IMR-90 (cell line): Measurements from ENCODE around the gene INTS15. TPM values are rescaled to one million over a fixed set of nuclear protein-coding genes. Genes with fewer than 3 reads are reported as not detected.

Experiments
- ATAC-seq: fragments of 200-7000 bp; cut with Tn5 transposase; 2 replicates; pipeline ENCODE4 v1.9.1; 2020; ENCODE audit warnings: low read depth, mild to moderate bottlenecking, moderate library complexity
- BruUV-seq: library from RNA; stranded (reverse); fragments of 400-500 nt; replicated peaks from 2 replicates; lab custom pipeline; 2021; lab: Mats Ljungman, UMichigan
- CTCF ChIA-PET: fragments of 300-600 bp; formaldehyde crosslinking; extraction: SDS; loops from one replicate; lab custom pipeline; 2021; ENCODE audit warnings: antibody characterized with exemption; lab: Yijun Ruan, JAX
- POLR2A ChIA-PET: fragments of 300-600 bp; sonication (Branson Sonifier 250); formaldehyde crosslinking; loops from one replicate; lab custom pipeline; 2022; ENCODE audit warnings: antibody characterized with exemption; ENCODE audit not compliant: unreplicated experiment; lab: Charles Lee
- DNase-seq: peaks from one replicate; pipeline ENCODE4 v3.0.0; 2013
- H2AFZ ChIP-seq: replicated peaks from 2 replicates; pipeline ENCODE3; 2013; ENCODE audit warnings: low read length, mild to moderate bottlenecking; ENCODE audit not compliant: poor library complexity
- H2AK5ac ChIP-seq: 2 replicates; pipeline ENCODE4 v1.6.1; 2013; ENCODE audit warnings: low read depth, low read length, inconsistent platforms
- H2AK9ac ChIP-seq: replicated peaks from 2 replicates; pipeline ENCODE3; 2013; ENCODE audit warnings: mild to moderate bottlenecking, low read depth, low read length, moderate library complexity; ENCODE audit not compliant: poor library complexity
- H2BK120ac ChIP-seq: 2 replicates; pipeline ENCODE4 v1.6.1; 2013; ENCODE audit warnings: low read depth, low read length, inconsistent platforms
- H2BK15ac ChIP-seq: 3 replicates; pipeline ENCODE4 v1.6.1; 2013; ENCODE audit warnings: low read depth, low read length, inconsistent platforms
- H2BK20ac ChIP-seq: 2 replicates; pipeline ENCODE4 v1.6.1; 2013; ENCODE audit warnings: low read depth, mild to moderate bottlenecking, inconsistent platforms, low read length, moderate library complexity
- H2BK5ac ChIP-seq: 2 replicates; pipeline ENCODE4 v1.6.1; 2013; ENCODE audit warnings: mild to moderate bottlenecking, low read depth, low read length, inconsistent platforms; ENCODE audit not compliant: poor library complexity, severe bottlenecking
- H3K14ac ChIP-seq: replicated peaks from 2 replicates; pipeline ENCODE4 v1.6.1; 2013; ENCODE audit warnings: low read depth, low read length, inconsistent platforms
- H3K18ac ChIP-seq: 2 replicates; pipeline ENCODE4 v1.6.1; 2013; ENCODE audit warnings: low read depth, low read length, control low read depth
- H3K23ac ChIP-seq: 2 replicates; pipeline ENCODE4 v1.6.1; 2013; ENCODE audit warnings: low read depth, low read length, inconsistent platforms
- H3K27ac ChIP-seq: 2 replicates; pipeline ENCODE4 v1.5.1; 2013; ENCODE audit warnings: mild to moderate bottlenecking, control low read depth, low read length; ENCODE audit not compliant: insufficient read depth
- H3K27me3 ChIP-seq: 2 replicates; pipeline ENCODE4 v1.6.1; 2013; ENCODE audit warnings: low read length; ENCODE audit not compliant: control insufficient read depth, insufficient read depth
- H3K36me3 ChIP-seq: 2 replicates; pipeline ENCODE4 v1.6.1; 2013; ENCODE audit warnings: low read length, mixed read lengths; ENCODE audit not compliant: control insufficient read depth, insufficient read depth
- H3K4ac ChIP-seq: 2 replicates; pipeline ENCODE4 v1.6.1; 2013; ENCODE audit warnings: low read depth, low read length, inconsistent platforms
- H3K4me1 ChIP-seq: 2 replicates; pipeline ENCODE4 v1.6.1; 2013; ENCODE audit warnings: low read length, mixed read lengths; ENCODE audit not compliant: control insufficient read depth, insufficient read depth
- H3K4me2 ChIP-seq: 2 replicates; pipeline ENCODE4 v1.6.1; 2013; ENCODE audit warnings: low read depth, mild to moderate bottlenecking, control low read depth, low read length, moderate library complexity
- H3K4me3 ChIP-seq: 2 replicates; pipeline ENCODE4 v1.5.1; 2013; ENCODE audit warnings: low read depth, mild to moderate bottlenecking, control low read depth, low read length, moderate library complexity; ENCODE audit not compliant: insufficient read depth
- H3K56ac ChIP-seq: 2 replicates; pipeline ENCODE4 v1.6.1; 2013; ENCODE audit warnings: low read length, inconsistent platforms; ENCODE audit not compliant: insufficient read depth; ENCODE audit errors: extremely low read depth
- H3K79me1 ChIP-seq, 2 experiments: 2 replicates each; pipeline ENCODE4 v1.6.1; 2013; ENCODE audit warnings: low read length in 2 of 2, inconsistent platforms in 1 of 2, low read depth in 1 of 2
- H3K9ac ChIP-seq: 2 replicates; pipeline ENCODE4 v1.6.1; 2013; ENCODE audit warnings: low read depth, low read length, control low read depth
- H3K9me1 ChIP-seq: 2 replicates; pipeline ENCODE4 v1.6.1; 2013; ENCODE audit warnings: low read length, inconsistent platforms; ENCODE audit not compliant: insufficient read depth
- H3K9me3 ChIP-seq: 2 replicates; pipeline ENCODE4 v1.6.1; 2013; ENCODE audit warnings: low read length; ENCODE audit not compliant: control insufficient read depth, insufficient read depth
- H4K20me1 ChIP-seq: 2 replicates; pipeline ENCODE4 v1.6.1; 2013; ENCODE audit warnings: low read length, inconsistent platforms; ENCODE audit not compliant: insufficient read depth
- H4K5ac ChIP-seq: 2 replicates; pipeline ENCODE4 v1.6.1; 2013; ENCODE audit warnings: mild to moderate bottlenecking, low read depth, low read length, control low read depth
- H4K8ac ChIP-seq, 2 experiments: 2 replicates each; pipeline ENCODE4 v1.6.1; 2013; ENCODE audit warnings: low read depth in 2 of 2, low read length in 2 of 2, control low read depth in 1 of 2, inconsistent platforms in 1 of 2
- H4K91ac ChIP-seq: 2 replicates; pipeline ENCODE4 v1.6.1; 2013; ENCODE audit warnings: low read depth, low read length, inconsistent platforms; ENCODE audit not compliant: insufficient read depth
- BHLHE40 ChIP-seq: fragments of 150-350 bp; IDR thresholded peaks from 2 replicates; pipeline ENCODE4 v1.6.1; 2016; ENCODE audit warnings: mild to moderate bottlenecking, low read depth, low read length
- CEBPB ChIP-seq: IDR thresholded peaks from 2 replicates; pipeline ENCODE4 v1.6.1; 2012; ENCODE audit warnings: low read depth, low read length, improper control_type of control experiment
- CHD1 ChIP-seq: IDR thresholded peaks from 2 replicates; pipeline ENCODE4 v1.6.1; 2012; ENCODE audit warnings: low read depth, low read length, improper control_type of control experiment
- FOS ChIP-seq: fragments of 150-350 bp; IDR thresholded peaks from 2 replicates; pipeline ENCODE4 v1.6.1; 2016; ENCODE audit warnings: low read depth, low read length
- MAFK ChIP-seq: IDR thresholded peaks from 2 replicates; pipeline ENCODE4 v1.6.1; 2012; ENCODE audit warnings: low read depth, low read length, improper control_type of control experiment
- MAZ ChIP-seq: IDR thresholded peaks from 2 replicates; pipeline ENCODE4 v1.6.1; 2012; ENCODE audit warnings: low read depth, mild to moderate bottlenecking, low read length, improper control_type of control experiment, moderate library complexity, borderline replicate concordance
- MXI1 ChIP-seq: IDR thresholded peaks from 2 replicates; pipeline ENCODE4 v1.6.1; 2012; ENCODE audit warnings: low read depth, mild to moderate bottlenecking, low read length, moderate library complexity, borderline replicate concordance
- NFE2L2 ChIP-seq: fragments of 150-350 bp; IDR thresholded peaks from 2 replicates; pipeline ENCODE4 v1.6.1; 2016; ENCODE audit warnings: low read depth, mild to moderate bottlenecking, low read length
- POLR2A ChIP-seq: IDR thresholded peaks from 2 replicates; pipeline ENCODE4 v1.6.1; 2012; ENCODE audit warnings: mild to moderate bottlenecking, low read depth, low read length
- RAD21 ChIP-seq: IDR thresholded peaks from 2 replicates; pipeline ENCODE4 v1.6.1; 2012; ENCODE audit warnings: low read length, improper control_type of control experiment
- RCOR1 ChIP-seq: IDR thresholded peaks from 2 replicates; pipeline ENCODE4 v1.6.1; 2012; ENCODE audit warnings: mild to moderate bottlenecking, low read length, improper control_type of control experiment; ENCODE audit not compliant: insufficient replicate concordance
- RFX5 ChIP-seq: IDR thresholded peaks from 2 replicates; pipeline ENCODE4 v1.8.0; 2012; ENCODE audit warnings: low read depth, mild to moderate bottlenecking, low read length, moderate library complexity
- SMC3 ChIP-seq: fragments of 150-350 bp; IDR thresholded peaks from 2 replicates; pipeline ENCODE4 v1.6.1; 2016; ENCODE audit warnings: low read depth, mild to moderate bottlenecking, antibody characterized with exemption, low read length, moderate library complexity
- USF2 ChIP-seq: fragments of 150-350 bp; IDR thresholded peaks from 2 replicates; pipeline ENCODE4 v1.6.1; 2017; ENCODE audit warnings: mild to moderate bottlenecking, antibody characterized with exemption, low read length, low read depth
- WGBS, 2 experiments: methylation state at CpG; one replicate each; pipeline versions ENCODE4 v1.1.5 to v1.1.7; 2013; ENCODE audit warnings: missing lambda C conversion rate in 2 of 2; ENCODE audit not compliant: insufficient read length in 1 of 2; ENCODE audit errors: extremely low coverage in 2 of 2; 5-methylcytosine and 5-hydroxymethylcytosine counted together
- dilution Hi-C: fragments of 300-500 bp; cut with HindIII; formaldehyde crosslinking; loops from one replicate; pipeline ENCODE4 v1.14.3; 2018; ENCODE audit warnings: low sequenced_read_pairs; ENCODE audit not compliant: unreplicated experiment
- in situ Hi-C: fragments of 300-500 bp; cut with MboI; formaldehyde crosslinking; loops from 3 replicates; pipeline ENCODE4 v1.14.3; 2019; ENCODE audit warnings: low sequenced_read_pairs, inconsistent platforms, mixed read lengths
- intact Hi-C: fragments of 100-400 bp; cut with micrococcal nuclease; formaldehyde crosslinking; loops from 2 replicates; pipeline ENCODE4 v1.10.0; 2022
- polyA plus RNA-seq, 3 experiments: library from polyadenylated mRNA; depleted of rRNA; stranded (reverse); fragments of >200 nt; gene quantifications; 2 replicates each; pipeline ENCODE4 v1.2.3, GENCODE V29; 2012; ENCODE audit warnings: low replicate concordance in 1 of 3
- total RNA-seq: library from RNA; depleted of rRNA; stranded (reverse); fragments of >200 nt; gene quantifications from 2 replicates; pipeline ENCODE4 v1.2.3, GENCODE V29; 2012
- TF ChIP-seq, protein P1 (sequence below): conservative IDR thresholded peaks from 2 replicates; pipeline ENCODE4 v1.5.1; 2012; ENCODE audit warnings: mild to moderate bottlenecking, low read depth, low read length, improper control_type of control experiment
- TF ChIP-seq, protein P2 (sequence below): fragments of 150-350 bp; IDR thresholded peaks from 2 replicates; pipeline ENCODE4 v1.6.1; 2016; ENCODE audit warnings: low read depth, mild to moderate bottlenecking, low read length, moderate library complexity, borderline replicate concordance

The INTS15 gene
- total and polyA plus RNA-seq, 2 of the 4 experiments (the other 2 are of a cell fraction): 7.0 to 20.8 TPM

DNA sequence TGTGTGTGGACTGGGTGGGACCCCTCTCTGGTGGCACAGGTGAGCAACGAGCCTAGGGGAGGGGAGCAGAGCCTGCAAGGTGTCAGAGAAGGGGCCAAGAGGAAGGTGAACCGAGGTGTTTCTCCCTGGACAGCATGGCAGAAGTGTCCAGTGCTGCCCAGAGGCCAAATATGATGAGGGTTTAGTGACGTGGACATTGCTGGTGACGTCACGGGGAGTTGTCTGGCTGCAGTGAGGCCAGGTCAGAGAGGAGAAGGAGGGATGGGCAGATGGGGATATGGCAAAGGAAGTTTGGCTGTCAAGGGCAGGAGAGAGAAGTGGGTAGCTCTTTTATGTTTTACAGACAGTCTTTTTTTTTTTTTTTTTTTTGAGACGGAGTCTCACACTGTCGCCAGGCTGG, 23.0 kb downstream of the INTS15 start:
- Histone ChIP-seq H3K4me1 (peaks cover 3% of the 10 kb centered on the region; the same call in 1 of the 2 replicates), H2BK20ac (no peak overlapping the region), H3K36me3 (peaks cover 5% of the 10 kb centered on the region; the same call in 1 of the 2 replicates), H3K18ac (no peak overlapping the region), H3K4me3 (no peak overlapping the region), H3K4me2 (no peak overlapping the region), H2BK120ac (no peak overlapping the region), H3K9me3 (no peaks in the 10 kb centered on the region), H4K5ac (no peak overlapping the region), H3K4ac (no peak overlapping the region), H4K20me1 (no peaks in the 10 kb centered on the region), H3K27me3 (peaks cover 6% of the 10 kb centered on the region; the same call in 1 of the 2 replicates), H2AK5ac (no peak overlapping the region), H2AFZ (no peak overlapping the region), H4K8ac (no peak overlapping the region), H4K91ac (no peak overlapping the region), H3K9me1 (no peaks in the 10 kb centered on the region), H2BK5ac (no peak overlapping the region), H3K23ac (no peak overlapping the region), H2AK9ac (no peak overlapping the region), H3K27ac (no peak overlapping the region), H3K79me1 (no peaks in the 10 kb centered on the region), H2BK15ac (no peak overlapping the region), H3K14ac (no peak overlapping the region), H3K56ac (no peak overlapping the region), H3K9ac (no peak overlapping the region)
- WGBS, 2 experiments: 40% methylated on average over 1 of the region's 7 CpGs; no CpG with 5 or more reads in 1 of the 2 experiments
- no TSS peak for BruUV-seq
- ChIA-PET CTCF (no interaction called here), POLR2A (no interaction called here)
- intact Hi-C loops (no loop called here), in situ Hi-C loops (no loop called here), dilution Hi-C loops (no loop called here)
- no peak for ATAC-seq
- DNase-seq: no peak
- TF ChIP-seq MAFK: no peak
- no peak for TF ChIP-seq FOS
- TF ChIP-seq CHD1: no peak
- TF ChIP-seq, protein P1, sequence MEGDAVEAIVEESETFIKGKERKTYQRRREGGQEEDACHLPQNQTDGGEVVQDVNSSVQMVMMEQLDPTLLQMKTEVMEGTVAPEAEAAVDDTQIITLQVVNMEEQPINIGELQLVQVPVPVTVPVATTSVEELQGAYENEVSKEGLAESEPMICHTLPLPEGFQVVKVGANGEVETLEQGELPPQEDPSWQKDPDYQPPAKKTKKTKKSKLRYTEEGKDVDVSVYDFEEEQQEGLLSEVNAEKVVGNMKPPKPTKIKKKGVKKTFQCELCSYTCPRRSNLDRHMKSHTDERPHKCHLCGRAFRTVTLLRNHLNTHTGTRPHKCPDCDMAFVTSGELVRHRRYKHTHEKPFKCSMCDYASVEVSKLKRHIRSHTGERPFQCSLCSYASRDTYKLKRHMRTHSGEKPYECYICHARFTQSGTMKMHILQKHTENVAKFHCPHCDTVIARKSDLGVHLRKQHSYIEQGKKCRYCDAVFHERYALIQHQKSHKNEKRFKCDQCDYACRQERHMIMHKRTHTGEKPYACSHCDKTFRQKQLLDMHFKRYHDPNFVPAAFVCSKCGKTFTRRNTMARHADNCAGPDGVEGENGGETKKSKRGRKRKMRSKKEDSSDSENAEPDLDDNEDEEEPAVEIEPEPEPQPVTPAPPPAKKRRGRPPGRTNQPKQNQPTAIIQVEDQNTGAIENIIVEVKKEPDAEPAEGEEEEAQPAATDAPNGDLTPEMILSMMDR: no peak
- no peak for TF ChIP-seq MAZ
- no peak for TF ChIP-seq RFX5
- TF ChIP-seq RAD21: no peak
- no peak for TF ChIP-seq RCOR1
- no peak for TF ChIP-seq NFE2L2
- TF ChIP-seq MXI1: no peak
- no peak for TF ChIP-seq SMC3
- no peak for TF ChIP-seq POLR2A
- no peak for TF ChIP-seq CEBPB
- no peak for TF ChIP-seq USF2
- TF ChIP-seq, protein P2, sequence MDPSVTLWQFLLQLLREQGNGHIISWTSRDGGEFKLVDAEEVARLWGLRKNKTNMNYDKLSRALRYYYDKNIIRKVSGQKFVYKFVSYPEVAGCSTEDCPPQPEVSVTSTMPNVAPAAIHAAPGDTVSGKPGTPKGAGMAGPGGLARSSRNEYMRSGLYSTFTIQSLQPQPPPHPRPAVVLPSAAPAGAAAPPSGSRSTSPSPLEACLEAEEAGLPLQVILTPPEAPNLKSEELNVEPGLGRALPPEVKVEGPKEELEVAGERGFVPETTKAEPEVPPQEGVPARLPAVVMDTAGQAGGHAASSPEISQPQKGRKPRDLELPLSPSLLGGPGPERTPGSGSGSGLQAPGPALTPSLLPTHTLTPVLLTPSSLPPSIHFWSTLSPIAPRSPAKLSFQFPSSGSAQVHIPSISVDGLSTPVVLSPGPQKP: no peak
- TF ChIP-seq BHLHE40: no peak
